ENCODE results near the gene SCN1B.

Gene SCN1B

DNA sequence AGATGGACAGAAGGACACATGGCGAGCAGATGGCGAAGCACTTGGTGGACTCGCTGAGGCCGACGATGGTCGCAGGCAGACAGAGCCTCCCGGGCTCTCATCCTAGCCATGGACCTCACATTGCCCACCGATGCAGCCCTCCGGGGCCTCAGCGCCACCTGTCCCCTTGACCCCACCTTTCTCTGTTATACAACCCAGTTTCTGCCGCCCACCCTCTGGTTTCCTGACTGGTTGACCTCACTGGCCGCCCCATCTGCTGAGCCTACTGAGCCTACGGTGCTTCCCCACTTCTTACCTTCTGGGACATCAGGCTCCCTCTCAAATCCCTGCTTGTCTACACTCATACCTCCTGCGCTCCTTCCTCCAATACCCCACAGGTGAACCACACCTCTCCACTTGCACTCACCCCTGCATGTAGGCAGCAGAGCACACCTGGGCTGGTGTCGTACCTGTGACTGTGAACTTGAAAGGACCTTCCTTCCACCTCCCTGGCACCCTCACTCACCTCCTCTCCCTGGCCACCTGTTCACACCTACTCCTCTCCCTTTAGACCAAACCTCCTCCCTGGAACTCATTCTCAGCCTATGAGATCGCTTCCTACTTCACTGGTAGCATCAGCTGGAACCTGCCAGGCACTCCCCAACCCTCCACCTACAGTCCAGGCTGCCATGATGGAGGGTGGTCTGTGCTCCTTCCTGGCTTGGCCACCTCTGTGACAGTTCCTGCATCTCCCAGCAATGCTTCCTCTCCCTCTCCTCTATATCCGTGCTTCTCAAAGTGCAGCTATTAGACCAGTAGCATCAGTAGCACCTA lies 47.3 kb downstream of the SCN1B start:
- DNase-seq = no peak

DNA sequence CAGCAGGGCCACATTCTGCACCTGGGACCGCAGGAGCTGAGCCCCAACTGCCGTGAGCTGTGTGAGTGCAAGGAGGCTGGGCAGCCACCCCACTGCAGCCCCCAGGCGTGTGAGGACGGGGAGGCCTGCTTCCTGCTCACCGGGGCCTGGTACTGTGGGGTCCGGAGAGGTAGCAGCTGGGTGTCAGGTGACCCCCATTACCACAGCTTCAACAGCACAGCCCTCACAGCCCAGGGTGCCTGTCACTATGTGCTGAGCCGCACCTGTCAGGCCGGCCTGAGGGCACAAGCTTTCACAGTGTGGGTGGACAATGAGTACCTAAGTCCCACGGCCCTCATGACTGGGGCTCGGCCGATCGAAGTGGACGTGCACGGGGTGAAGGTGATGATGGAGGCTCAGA lies 49.6 kb downstream of the SCN1B start:
- DNase-seq = no peak

DNA sequence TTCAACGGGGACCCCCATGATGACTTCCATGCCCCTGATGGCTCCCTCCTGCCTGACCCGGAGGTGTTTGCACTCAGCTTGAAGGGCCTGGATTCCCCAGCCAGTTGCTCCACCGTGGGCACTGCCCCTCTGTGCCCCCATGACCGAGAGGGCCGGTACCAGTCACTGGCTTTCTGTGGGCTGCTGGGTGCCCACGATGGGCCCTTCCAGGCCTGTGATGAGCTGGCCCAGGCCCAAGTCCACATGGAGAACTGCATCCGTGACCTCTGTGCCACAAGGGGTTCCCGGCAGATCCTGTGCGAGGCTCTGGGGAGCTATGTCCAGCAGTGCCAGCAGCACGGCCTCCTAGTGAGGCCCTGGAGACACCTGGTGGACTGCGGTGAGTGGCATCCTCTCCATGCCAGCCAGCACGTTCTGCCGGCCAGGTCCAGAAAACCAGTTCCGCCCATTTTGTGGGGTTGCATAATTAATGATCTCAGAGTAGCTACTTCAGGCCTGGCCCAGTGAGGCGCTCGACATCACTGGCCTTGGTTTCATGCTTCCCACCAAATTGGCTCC lies 50.4 kb downstream of the SCN1B start:
- no peak for DNase-seq

DNA sequence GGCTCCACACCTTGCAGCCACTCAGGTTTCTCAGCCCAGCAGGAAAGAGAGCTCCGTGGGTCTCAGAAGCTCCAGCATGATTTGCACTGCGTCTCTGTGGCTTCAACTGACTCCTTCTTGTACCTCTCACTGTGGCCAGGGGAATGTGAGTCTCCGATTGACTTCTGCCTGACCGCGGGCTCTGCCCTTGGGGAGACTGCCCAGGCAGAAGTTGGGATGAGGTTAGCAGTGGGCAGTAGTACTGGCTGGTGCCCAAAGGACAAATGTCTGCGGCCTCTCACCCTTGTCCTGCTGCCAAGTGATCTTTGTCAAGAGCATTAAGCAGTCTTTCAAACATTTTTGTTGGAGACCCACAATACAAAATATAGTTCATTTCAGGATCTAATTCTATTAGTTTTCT lies 50.9 kb downstream of the SCN1B start:
- DNase-seq = no peak

DNA sequence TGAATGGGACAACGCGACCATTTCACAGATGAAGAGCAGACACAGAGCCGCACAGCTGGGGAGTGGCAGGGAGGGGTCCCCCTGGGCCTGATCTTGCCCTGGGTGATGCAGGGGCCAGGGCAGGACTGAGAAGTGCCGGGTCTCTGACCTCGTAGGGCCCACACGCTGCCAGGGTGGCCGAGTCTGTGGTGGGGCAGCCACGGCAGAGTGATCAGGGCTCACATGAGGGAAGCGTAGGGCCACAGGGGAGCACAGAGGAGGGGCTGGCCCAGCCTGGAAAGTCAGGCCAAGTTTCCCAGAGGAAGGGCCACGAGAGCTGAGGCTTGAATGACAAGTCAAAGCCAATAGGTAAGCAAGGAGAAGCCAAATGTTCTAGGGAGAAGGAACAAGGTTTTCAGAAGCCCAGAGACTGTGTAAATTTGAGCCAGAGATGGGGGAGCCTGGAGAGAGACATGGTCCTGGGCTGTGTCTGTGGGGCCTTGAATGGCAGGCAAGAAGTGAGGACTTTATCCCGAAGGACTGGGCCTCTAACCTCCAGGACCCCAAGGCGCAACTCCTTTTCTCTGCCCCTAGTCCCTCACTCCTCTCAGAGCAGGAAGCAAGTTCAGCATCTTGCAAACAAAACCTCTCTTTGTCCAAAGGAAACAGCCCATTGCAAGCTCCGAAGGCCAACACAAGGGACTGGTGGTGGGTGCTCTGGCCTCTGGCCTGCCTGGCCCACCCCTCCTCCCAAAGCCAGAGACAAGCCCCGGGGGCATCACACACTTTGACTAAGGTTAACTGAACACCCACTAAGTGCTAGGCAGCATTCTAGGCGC lies 53.6 kb downstream of the SCN1B start:
- no peak for DNase-seq

DNA sequence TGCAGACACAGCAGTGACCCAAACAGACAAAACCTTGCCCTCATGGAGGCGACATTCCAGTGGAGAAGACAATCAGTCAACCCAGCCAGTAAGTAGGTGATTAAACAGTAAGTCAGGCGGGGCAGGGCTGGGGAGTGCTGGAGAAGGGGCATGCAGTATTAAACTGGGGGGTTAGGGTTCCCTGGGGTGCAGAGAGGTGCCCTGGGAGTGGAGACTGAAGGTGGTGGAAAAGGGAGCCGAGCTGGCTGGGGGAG lies 54.2 kb downstream of the SCN1B start:
- DNase-seq = no peak

DNA sequence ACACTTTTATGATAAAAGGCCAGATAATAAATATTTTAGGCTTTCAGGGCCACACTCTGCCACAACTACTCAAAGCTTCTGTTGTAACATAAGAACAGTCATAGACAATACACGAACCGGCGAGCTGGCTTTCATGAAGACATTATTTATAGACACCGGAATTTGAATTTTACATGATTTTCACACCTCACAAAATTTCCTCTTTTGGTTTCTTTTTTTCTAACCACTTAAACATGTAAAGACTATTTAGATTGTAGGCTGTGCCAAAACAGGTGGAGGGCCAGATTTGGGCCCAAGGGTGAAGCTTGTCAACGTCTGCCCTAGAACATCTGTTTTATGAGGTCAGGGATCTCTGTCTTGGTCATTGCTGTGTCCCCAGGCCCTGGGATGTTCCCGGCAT lies 55.7 kb downstream of the SCN1B start:
- DNase-seq = no peak

DNA sequence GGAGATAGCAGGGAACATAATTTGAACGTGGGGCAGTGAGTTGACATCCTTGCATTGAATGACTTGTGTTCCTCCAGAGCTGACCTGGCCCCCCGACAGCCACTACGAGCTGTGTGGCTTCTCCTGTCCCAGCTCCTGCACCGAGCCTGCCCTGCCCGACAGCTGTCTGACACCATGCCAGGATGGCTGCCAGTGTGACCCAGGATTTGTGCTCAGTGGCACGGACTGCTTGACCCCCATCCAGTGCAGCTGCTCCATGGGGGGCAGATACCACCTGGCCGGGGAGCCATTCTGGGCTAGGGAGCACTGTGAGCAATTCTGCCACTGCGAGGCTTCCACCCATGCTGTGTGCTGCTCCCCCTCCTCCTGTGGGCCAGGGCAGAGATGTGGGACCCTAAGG lies 56.2 kb downstream of the SCN1B start:
- no peak for DNase-seq

DNA sequence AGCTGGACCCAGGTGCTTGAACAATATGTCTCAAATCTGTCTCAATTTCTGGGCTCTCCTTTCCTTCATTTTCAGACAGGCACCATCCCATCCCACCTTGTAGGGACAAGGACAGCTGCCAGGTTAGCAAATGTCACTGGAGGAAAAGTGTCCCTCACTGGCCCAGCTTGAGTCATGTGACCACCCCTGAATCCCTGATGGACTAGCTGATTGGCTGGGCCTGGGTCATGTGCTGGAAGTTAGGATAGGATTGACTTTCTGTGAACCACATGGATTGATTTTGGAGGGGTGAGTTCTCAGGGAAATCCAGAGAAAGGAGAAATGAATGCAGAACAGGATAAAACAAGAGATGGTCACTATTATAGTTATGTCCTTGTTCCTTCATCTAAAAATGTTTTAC lies 57.1 kb downstream of the SCN1B start:
- DNase-seq = no peak

DNA sequence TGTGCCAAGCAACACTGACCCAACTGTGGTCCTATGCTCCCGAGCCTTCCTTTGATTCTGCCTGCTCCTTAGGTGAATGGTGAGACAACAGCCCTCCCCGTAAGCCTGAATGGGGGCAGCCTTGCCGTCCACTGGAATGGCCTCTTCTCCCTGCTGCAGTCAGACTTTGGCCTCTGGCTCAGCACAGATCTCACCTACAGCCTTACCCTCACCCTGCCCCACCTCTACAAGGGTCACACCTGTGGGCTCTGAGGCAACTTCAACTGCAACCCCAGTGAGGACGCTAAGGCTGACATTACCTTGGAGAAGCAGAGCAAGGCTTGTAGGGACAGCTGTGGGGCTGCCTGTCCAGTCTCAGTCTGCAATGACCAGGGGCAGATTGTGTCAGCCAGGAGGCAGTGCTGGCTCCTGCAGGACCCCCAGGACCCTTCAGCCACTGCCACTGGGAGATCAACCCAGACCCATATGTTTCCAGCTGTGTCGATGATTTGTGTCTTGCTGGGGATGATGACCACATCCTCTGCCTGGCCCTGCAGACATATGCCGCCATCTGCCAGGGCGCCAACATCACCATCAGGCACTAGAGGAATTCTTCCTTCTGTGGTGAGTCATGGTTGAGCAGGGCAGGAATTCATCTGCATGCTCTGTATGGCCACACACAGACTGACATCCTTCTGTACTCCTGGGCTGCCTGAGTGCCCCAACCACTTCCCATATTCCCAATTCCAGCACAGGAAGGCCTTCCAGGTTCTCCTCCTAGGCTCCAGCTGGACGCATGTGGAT lies 58.1 kb downstream of the SCN1B start:
- DNase-seq = no peak

DNA sequence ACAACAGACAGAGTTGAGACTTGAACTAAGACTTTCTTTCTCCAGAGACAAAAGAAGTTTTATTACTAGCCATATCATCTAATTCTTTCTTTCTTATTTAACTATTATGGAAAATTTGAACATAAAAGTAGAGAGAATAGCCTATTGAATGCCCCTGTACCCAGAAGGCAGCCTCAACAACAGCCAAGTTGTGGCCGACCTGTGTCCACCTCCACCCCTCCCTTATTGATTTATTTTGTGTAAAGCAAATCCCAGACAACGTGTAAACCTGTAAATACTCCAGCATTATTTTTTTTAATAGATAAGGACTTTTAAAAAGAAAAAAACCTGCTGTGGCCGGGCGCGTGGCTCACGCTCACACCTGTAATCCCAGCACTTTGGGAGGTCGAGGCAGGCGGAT lies 59.3 kb downstream of the SCN1B start:
- DNase-seq = no peak
